ENCODE data around the gene ERBIN.
"Not testable (repeated sequence)": the region's sequence is repeated elsewhere in the genome, so short reads cannot be mapped to it uniquely, and the experiment has no call there.

The ERBIN gene

DNA sequence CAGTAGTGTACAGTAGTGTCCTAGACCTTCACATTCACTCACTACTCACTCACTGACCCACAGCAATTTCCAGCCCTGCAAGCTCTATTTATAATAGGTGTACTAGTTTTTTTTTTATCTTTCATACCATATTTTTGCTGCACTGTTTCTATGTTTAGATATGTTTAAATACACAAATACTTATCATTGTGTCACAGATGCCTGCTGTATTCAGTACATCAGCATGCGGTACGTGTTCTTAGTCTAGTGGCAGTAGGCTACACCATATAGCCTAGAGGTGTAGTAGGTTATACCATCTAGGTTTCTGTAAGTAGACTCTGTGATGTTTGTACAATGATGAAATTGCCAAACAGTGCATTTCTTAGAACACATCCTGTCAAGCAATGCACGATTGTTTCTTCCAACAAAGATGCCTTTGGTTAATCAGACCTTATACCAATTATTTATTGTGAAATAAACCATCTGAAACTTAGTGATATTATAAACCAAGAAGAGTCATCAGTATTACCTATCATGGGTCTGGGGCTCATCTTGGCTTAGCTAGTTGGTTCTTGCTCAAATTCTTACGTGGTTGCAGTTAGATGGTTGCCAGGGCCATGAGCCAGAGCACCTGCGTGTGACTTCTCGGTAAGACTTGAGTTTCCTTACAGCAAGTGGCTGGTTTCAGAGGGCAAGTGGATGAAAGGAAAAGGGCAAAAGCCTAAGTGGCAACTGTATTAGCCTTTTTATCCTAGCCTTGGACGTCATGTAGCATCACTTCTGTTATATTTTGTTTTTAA, 41.1 kb downstream of the ERBIN start:
- no peak for DNase-seq (ENCODE audit: low spot score)

- no peak for DNase-seq (ENCODE audit: low spot score)
Observed at GRCh38 chr5:65969539-65970393, 43.4 kb downstream of the ERBIN start.

- DNase-seq (ENCODE audit: low spot score) = no peak
Observed at GRCh38 chr5:65970481-65971367, 44.3 kb downstream of the ERBIN start.

GRCh38 chr5:65971643-65972042, 45.3 kb downstream of the ERBIN start:
- DNase-seq (ENCODE audit: low spot score) = no peak

DNA sequence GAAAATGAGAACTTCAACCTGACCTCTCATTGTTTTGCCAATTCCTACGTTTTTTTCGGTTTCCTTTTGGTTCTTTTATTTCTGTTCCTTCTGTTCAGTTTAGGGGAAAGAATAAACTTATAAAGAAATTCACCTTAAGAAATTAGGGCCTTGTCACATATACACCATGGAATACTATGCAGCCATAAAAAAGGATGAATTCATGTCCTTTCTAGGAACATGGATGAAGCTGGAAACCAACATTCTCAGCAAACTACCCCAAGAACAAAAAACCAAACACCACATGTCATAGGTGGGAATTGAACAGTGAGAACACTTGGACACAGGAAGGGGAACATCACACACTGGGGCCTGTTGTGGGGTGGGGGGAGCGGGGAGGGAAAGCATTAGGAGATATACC, 46.5 kb downstream of the ERBIN start:
- not testable (repeated sequence) for DNase-seq (ENCODE audit: low spot score)

- no peak for DNase-seq (ENCODE audit: low spot score)
Observed at GRCh38 chr5:65978251-65978650, 51.9 kb downstream of the ERBIN start.

GRCh38 chr5:65981548-65981947, 55.2 kb downstream of the ERBIN start:
- peak; percentile 15 for DNase-seq (ENCODE audit: low spot score)

DNA sequence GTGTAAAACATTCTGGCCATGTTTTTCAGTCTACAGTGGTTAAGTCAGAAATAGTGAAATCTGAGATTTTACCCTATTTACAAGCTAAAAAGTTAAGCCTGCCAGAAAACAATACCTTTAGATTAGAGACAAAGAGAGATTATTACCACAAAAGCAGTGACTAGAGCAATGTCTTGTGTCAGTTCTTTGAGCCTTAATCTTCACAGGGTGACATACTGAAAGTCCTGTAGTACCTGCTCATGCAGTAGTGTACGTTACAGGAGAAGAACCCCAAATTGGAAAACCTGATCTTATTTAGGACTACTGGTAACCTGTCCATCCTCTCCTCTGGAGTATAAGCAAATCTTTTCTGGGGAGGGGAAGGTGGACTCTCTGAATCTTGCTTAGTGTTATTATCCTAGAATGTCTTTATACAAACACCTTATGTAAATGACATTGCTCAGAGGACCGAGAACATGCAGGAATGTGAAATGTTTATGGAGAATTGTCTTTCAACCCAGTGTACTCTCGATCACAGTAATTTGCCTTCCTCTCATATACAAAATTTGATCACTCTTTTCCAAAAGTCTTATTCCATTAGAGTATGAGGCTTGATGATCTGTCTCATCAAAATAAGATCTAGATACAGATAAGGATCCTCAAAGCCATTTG, 55.7 kb downstream of the ERBIN start:
- no peak for DNase-seq (ENCODE audit: low spot score)

GRCh38 chr5:65982635-65983034, 56.3 kb downstream of the ERBIN start:
- DNase-seq (ENCODE audit: low spot score) = no peak

GRCh38 chr5:65984098-65984885, 57.9 kb downstream of the ERBIN start:
- no peak for DNase-seq (ENCODE audit: low spot score)

DNA sequence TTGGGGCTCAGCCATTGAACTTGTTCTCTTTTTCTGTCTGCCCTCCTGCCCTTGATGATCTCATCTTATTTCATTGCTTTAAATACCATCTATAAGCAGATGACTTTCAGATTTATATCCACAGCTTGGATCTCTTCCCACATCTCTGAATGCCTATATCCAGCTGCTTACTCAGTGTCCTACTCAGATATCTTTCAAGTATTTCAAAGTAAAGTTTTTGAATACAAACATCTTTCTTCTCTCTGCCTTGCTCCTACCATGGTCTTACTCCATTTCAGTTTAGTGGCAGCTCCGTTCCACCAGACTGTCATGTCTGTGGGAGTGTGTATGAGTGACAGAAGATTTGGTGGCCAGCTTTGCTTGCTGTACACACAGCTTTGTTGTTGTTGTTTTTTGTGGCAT, 59.7 kb downstream of the ERBIN start:
- DNase-seq (ENCODE audit: low spot score) = no peak

GRCh38 chr5:65986796-65987195, 60.4 kb downstream of the ERBIN start:
- DNase-seq (ENCODE audit: low spot score) = no peak

DNA sequence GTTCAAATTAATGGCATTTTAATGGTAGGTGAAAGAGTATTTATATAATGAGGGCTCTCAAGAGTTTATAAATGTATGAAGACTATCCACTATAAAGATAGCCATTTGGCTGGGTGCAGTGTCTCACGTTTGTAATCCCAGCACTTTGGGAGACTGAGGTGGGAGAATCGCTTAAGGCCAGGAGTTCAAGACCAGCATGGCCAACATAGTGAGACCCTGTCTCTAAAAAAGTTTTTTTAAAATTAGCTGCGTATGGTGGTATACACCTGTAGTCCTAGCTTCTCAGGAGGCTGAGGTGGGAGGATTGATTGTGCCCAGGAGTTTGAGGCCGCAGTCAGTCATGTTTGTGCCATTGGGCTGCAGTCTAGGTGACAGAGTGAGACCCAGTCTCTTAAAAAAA, 61.6 kb downstream of the ERBIN start:
- no peak for DNase-seq (ENCODE audit: low spot score)

DNA sequence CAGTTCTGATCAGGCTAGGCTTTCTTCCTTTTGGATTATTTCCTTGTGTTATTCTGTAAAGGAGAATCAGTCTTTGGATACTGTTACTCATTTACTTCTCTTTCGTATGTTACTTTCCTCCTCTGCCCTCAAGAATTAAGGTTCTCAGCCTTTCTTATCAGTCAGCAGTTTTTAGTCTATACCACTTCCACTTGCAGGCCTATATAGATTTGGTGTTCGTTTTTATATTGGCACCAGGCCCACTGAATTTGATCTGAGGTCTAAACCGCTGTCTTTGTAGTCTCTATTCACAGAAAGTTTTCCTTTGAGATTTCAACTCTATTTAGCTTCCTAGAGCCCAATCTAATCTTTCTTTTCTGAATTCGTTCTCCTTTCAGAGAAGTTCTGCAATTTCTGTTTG, 62.8 kb downstream of the ERBIN start:
- DNase-seq (ENCODE audit: low spot score) = no peak

DNA sequence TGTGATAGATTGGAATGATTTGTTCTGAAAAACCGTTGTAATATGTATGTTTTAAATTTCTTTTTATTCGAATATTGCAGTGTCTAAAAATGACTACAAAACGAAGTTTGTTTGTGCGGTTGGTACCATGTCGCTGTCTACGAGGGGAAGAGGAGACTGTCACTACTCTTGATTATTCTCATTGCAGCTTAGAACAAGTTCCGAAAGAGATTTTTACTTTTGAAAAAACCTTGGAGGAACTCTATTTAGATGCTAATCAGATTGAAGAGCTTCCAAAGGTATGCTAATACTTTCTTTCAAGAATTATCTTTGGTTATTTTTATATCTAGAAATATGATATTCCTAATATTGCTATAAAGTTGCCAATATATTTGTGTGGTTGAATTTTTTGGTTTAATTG, 66.3 kb downstream of the ERBIN start:
- DNase-seq (ENCODE audit: low spot score) = no peak

DNA sequence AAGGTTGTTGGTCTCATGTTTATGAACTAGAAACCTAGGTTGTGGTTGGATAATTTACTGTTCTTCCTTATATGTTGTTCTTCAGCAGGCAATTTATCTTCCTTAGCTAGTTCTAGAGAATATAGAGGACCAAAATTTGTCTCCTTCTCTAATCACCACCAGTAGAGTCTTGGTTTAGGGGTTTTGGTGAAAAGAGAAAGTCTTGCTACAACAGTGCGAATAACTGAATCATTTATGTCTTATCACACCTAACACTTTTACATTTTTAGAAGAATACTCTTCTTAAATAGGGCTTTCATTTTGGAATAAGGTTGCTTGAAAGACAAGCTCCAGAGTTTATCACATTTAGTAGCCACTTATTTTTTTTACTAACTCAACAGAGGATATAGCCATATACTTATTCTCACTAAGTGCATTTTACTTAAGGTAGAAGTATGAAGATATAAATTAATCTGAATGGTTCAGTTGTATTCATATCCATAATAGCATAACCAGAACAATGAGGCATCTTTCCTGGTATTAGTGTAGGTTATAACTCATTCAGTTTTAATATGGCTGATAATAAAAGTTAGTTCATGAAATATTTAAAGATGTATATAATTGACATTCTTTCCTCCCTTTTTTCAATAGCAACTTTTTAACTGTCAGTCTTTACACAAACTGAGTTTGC, 67.9 kb downstream of the ERBIN start:
- no peak for DNase-seq (ENCODE audit: low spot score)

- DNase-seq (ENCODE audit: low spot score) = no peak
Observed at GRCh38 chr5:65999061-65999723, 72.8 kb downstream of the ERBIN start.

DNA sequence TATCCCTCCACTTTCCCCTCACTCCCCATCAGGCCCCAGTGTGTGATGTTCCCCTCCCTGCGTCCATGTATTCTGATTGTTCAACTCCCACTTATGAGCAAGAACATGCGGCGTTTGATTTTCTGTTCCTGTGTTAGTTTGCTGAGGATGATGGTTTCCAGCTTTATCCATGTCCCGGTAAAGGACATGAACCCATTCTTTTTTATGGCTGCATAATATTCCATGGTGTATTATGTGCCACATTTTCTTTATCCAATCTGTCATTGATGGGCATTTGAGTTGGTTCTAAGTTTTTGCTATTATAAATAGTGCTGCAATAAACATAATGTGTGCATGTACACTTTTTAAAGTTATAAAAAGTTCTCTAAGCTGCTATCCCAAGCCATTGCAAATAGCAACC, 75.6 kb downstream of the ERBIN start:
- no peak for DNase-seq (ENCODE audit: low spot score)

GRCh38 chr5:66002415-66002814, 76.0 kb downstream of the ERBIN start:
- DNase-seq (ENCODE audit: low spot score) = no peak

DNA sequence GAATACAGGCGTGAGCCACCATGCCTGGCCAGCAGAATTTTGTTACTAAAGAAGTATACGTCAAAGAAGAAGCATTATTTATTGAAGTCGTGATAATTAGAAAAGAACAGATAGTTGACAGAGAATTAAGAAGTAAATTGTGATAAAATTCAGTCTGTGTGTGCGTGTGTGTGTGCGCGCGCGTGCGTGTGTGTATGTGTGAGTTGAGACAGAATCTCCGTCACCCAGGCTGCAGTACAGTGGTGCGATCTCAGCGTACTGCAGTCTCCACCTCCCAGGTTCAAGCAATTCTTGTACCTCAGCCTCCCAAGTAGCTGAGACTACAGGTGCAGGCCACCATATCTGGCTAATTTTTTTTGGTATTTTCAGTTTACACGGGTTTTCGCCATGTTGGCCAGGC, 77.8 kb downstream of the ERBIN start:
- DNase-seq (ENCODE audit: low spot score) = no peak

All from CD4-positive, alpha-beta T cell treated with Interleukin-2 at 100 ng/mL for 4 hours (primary cell).